ENCODE measurements around the gene NME1. TPM values are rescaled to one million over a fixed set of nuclear protein-coding genes. Genes with fewer than 3 reads are reported as not detected.

The NME1 gene
- total RNA-seq, 4 donors from 2014 or later: 21.1 to 67.6 (median 61.1) TPM

GRCh38 chr17:51200846-51201245 is 47.5 kb downstream of the NME1 start:
- Histone ChIP-seq H3K4me3 (no peak overlapping the region), H3K27me3 (no peaks in the 10 kb centered on the region), H3K27ac (no peak overlapping the region), H3K9me3 (no peaks in the 10 kb centered on the region), H3K36me3 (peaks cover 81% of the 10 kb centered on the region), H3K4me1 (no peaks in the 10 kb centered on the region)
- WGBS: 98% methylated on average over 2 of the region's 2 CpGs
- TF ChIP-seq POLR2A (IDR thresholded peaks at IDR 0.05) (no peak), EP300 (IDR thresholded peaks at IDR 0.05) (no peak)
- DNase-seq (ENCODE audit: low spot score in 2 of 2): no peak

GRCh38 chr17:51203838-51204237 is 50.5 kb downstream of the NME1 start:
- no peaks in the 10 kb centered on the region for H3K27me3 ChIP-seq
- no peaks in the 10 kb centered on the region for H3K9me3 ChIP-seq
- DNase-seq (ENCODE audit: low spot score in 2 of 2): no peak
- TF ChIP-seq EP300 (IDR thresholded peaks at IDR 0.05) (no peak), POLR2A (IDR thresholded peaks at IDR 0.05) (no peak), CTCF (IDR thresholded peaks at IDR 0.05) (no peak), POLR2AphosphoS5 (IDR thresholded peaks at IDR 0.05) (no peak)
- peaks cover 81% of the 10 kb centered on the region for H3K36me3 ChIP-seq
- no peaks in the 10 kb centered on the region for H3K4me1 ChIP-seq
- H3K4me3 ChIP-seq: no peak overlapping the region
- H3K27ac ChIP-seq: no peak overlapping the region

Other genes with a start within 250 kb of the NME1 start
- gene SPAG9, start 32.7 kb upstream of the NME1 start, total RNA-seq: 100 to 1,000 TPM in 1 of 4 donors, 10 to 100 TPM in 3; 68.8 to 176 (median 80.6) TPM
- gene NME2, start 12.9 kb downstream of the NME1 start, total RNA-seq: 100 to 1,000 TPM; 239 to 695 (median 466) TPM
- gene MBTD1, start 106.5 kb downstream of the NME1 start, total RNA-seq: 10 to 100 TPM; 15.3 to 91.7 (median 25.8) TPM
- 10 to 100 TPM; 26.5 to 49.6 (median 45.1) TPM for gene UTP18, start 107.0 kb downstream of the NME1 start, total RNA-seq

All from suprapubic skin (tissue), 4 donors.